T-helper 2 cell treated with Interferon-gamma antibody and Interleukin-4, amounts not matched to agents 5 μg/mL and 100 μg/mL, for 36 hours (primary cell): Measurements from ENCODE around the gene CCDC13.

Experiments
- DNase-seq: peaks from one replicate; pipeline ENCODE4 v3.0.0; 2021; ENCODE audit warnings: low spot score
- H3K27ac Mint-ChIP-seq: one replicate; pipeline ENCODE4 v1.8.0; 2021; ENCODE audit warnings: mild to moderate bottlenecking, mixed read lengths
- H3K27me3 Mint-ChIP-seq: one replicate; pipeline ENCODE4 v1.8.0; 2021; ENCODE audit warnings: low read depth, mixed read lengths
- H3K36me3 Mint-ChIP-seq: one replicate; pipeline ENCODE4 v1.8.0; 2021; ENCODE audit warnings: low read depth, mixed read lengths
- H3K4me1 Mint-ChIP-seq: one replicate; pipeline ENCODE4 v1.8.0; 2021; ENCODE audit warnings: low read depth, mixed read lengths
- H3K4me3 Mint-ChIP-seq: one replicate; pipeline ENCODE4 v1.8.0; 2022; ENCODE audit warnings: mild to moderate bottlenecking, moderate library complexity, mixed read lengths
- H3K9me3 Mint-ChIP-seq: one replicate; pipeline ENCODE4 v1.8.0; 2021; ENCODE audit warnings: mixed read lengths

CCDC13 gene

GRCh38 chr3:42780398-42780797 is 7.3 kb upstream of the CCDC13 start:
- no peak overlapping the region for H3K27ac Mint-ChIP-seq
- peaks cover 2% of the 10 kb centered on the region for H3K4me1 Mint-ChIP-seq
- H3K9me3 Mint-ChIP-seq, result no peaks in the 10 kb centered on the region
- no peaks in the 10 kb centered on the region for H3K27me3 Mint-ChIP-seq
- no peak overlapping the region for H3K4me3 Mint-ChIP-seq
- no peak for DNase-seq
- peaks cover 7% of the 10 kb centered on the region for H3K36me3 Mint-ChIP-seq

- peaks cover 3% of the 10 kb centered on the region for H3K36me3 Mint-ChIP-seq
- H3K4me1 Mint-ChIP-seq, result peaks cover 2% of the 10 kb centered on the region
- no peaks in the 10 kb centered on the region for H3K27me3 Mint-ChIP-seq
- no peak overlapping the region for H3K27ac Mint-ChIP-seq
- no peak for DNase-seq
- no peak overlapping the region for H3K4me3 Mint-ChIP-seq
- no peaks in the 10 kb centered on the region for H3K9me3 Mint-ChIP-seq
These were observed 5.6 kb upstream of the CCDC13 start for GRCh38 chr3:42778644-42779043.

DNA sequence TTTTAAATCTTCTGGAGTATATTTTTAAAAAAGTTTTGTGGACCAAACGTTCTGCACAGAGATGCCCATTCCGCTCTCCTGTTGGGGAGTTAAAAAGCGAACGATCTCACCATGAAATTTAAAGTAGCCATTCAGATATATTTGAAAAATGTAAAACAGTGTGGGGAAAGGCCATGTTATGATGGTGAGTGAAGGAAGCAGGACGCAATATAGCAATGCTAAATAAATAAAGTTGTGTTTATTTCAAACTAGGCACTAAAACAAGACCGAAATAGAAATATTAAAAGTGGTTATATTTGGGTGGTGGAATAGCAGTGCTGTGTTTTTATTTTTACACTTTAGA is 327 bp upstream of the CCDC13 start:
- no peak for DNase-seq
- Mint-ChIP-seq H3K27ac (peak overlapping the region; percentile 81), H3K4me1 (peaks cover 9% of the 10 kb centered on the region), H3K27me3 (peaks cover 12% of the 10 kb centered on the region), H3K9me3 (no peaks in the 10 kb centered on the region), H3K4me3 (peak overlapping the region; percentile 91), H3K36me3 (peaks cover 4% of the 10 kb centered on the region)

GRCh38 chr3:42771271-42771670 is 1.8 kb downstream of the CCDC13 start:
- peaks cover 4% of the 10 kb centered on the region for H3K36me3 Mint-ChIP-seq
- no peak overlapping the region for H3K27ac Mint-ChIP-seq
- H3K4me3 Mint-ChIP-seq, result no peak overlapping the region
- H3K9me3 Mint-ChIP-seq, result no peaks in the 10 kb centered on the region
- peaks cover 9% of the 10 kb centered on the region for H3K4me1 Mint-ChIP-seq
- peaks cover 20% of the 10 kb centered on the region for H3K27me3 Mint-ChIP-seq
- no peak for DNase-seq

- Mint-ChIP-seq H3K36me3 (peaks cover 4% of the 10 kb centered on the region), H3K4me3 (no peak overlapping the region), H3K27me3 (peaks cover 27% of the 10 kb centered on the region), H3K27ac (no peak overlapping the region), H3K9me3 (no peaks in the 10 kb centered on the region), H3K4me1 (peaks cover 9% of the 10 kb centered on the region)
- DNase-seq, result no peak
These were observed 3.4 kb downstream of the CCDC13 start for GRCh38 chr3:42769477-42770131.

- Mint-ChIP-seq H3K4me1 (no peaks in the 10 kb centered on the region), H3K27me3 (peaks cover 15% of the 10 kb centered on the region), H3K27ac (no peak overlapping the region), H3K36me3 (no peaks in the 10 kb centered on the region), H3K4me3 (no peak overlapping the region), H3K9me3 (no peaks in the 10 kb centered on the region)
- no peak for DNase-seq
These were observed 8.3 kb downstream of the CCDC13 start for GRCh38 chr3:42764561-42765295.

- Mint-ChIP-seq H3K36me3 (no peaks in the 10 kb centered on the region), H3K4me3 (no peak overlapping the region), H3K4me1 (no peaks in the 10 kb centered on the region), H3K27me3 (peaks cover 17% of the 10 kb centered on the region), H3K9me3 (no peaks in the 10 kb centered on the region), H3K27ac (no peak overlapping the region)
- no peak for DNase-seq
These were observed 8.9 kb downstream of the CCDC13 start for GRCh38 chr3:42764115-42764514.

GRCh38 chr3:42763021-42763420 is 10.0 kb downstream of the CCDC13 start:
- Mint-ChIP-seq H3K4me3 (no peak overlapping the region), H3K9me3 (no peaks in the 10 kb centered on the region), H3K4me1 (no peaks in the 10 kb centered on the region), H3K27me3 (peaks cover 22% of the 10 kb centered on the region), H3K27ac (no peak overlapping the region), H3K36me3 (no peaks in the 10 kb centered on the region)
- no peak for DNase-seq

- Mint-ChIP-seq H3K27me3 (peaks cover 23% of the 10 kb centered on the region), H3K4me1 (no peaks in the 10 kb centered on the region), H3K9me3 (no peaks in the 10 kb centered on the region), H3K27ac (no peak overlapping the region), H3K4me3 (no peak overlapping the region), H3K36me3 (no peaks in the 10 kb centered on the region)
- no peak for DNase-seq
These were observed 10.9 kb downstream of the CCDC13 start for GRCh38 chr3:42762046-42762724.

- Mint-ChIP-seq H3K36me3 (no peaks in the 10 kb centered on the region), H3K27me3 (peaks cover 20% of the 10 kb centered on the region), H3K4me1 (no peaks in the 10 kb centered on the region), H3K4me3 (no peak overlapping the region), H3K9me3 (no peaks in the 10 kb centered on the region), H3K27ac (no peak overlapping the region)
- no peak for DNase-seq
These were observed 14.9 kb downstream of the CCDC13 start for GRCh38 chr3:42758126-42758525.

DNA sequence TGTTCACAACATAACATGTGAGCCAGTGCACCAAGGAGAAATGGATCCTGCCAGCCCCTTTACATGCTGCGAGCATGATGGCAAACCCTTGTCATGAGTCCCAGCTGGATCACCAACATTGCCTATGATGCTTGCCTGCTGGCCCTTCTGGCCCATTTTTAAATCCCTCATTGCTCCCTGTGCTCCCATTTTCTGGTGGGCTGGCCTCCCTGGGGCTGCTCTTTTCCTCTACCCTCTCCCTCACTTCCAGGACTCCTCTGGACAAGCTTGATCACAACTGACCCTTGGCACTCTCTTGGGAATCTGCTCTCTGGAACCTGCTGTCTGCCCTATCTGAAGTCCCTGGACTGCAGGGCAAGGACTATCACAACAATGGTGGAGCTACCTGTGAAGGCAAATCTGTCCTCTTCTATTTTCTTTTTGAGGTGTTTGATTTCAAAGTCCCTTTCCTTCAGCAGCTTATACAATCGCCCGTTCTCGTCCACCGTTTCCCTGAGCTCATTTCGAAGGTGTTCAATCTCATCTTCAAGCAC is 16.3 kb downstream of the CCDC13 start:
- H3K27ac Mint-ChIP-seq, result no peak overlapping the region
- H3K4me3 Mint-ChIP-seq, result no peak overlapping the region
- H3K36me3 Mint-ChIP-seq, result no peaks in the 10 kb centered on the region
- H3K27me3 Mint-ChIP-seq, result peaks cover 20% of the 10 kb centered on the region
- H3K4me1 Mint-ChIP-seq, result no peaks in the 10 kb centered on the region
- no peaks in the 10 kb centered on the region for H3K9me3 Mint-ChIP-seq
- DNase-seq, result no peak

DNA sequence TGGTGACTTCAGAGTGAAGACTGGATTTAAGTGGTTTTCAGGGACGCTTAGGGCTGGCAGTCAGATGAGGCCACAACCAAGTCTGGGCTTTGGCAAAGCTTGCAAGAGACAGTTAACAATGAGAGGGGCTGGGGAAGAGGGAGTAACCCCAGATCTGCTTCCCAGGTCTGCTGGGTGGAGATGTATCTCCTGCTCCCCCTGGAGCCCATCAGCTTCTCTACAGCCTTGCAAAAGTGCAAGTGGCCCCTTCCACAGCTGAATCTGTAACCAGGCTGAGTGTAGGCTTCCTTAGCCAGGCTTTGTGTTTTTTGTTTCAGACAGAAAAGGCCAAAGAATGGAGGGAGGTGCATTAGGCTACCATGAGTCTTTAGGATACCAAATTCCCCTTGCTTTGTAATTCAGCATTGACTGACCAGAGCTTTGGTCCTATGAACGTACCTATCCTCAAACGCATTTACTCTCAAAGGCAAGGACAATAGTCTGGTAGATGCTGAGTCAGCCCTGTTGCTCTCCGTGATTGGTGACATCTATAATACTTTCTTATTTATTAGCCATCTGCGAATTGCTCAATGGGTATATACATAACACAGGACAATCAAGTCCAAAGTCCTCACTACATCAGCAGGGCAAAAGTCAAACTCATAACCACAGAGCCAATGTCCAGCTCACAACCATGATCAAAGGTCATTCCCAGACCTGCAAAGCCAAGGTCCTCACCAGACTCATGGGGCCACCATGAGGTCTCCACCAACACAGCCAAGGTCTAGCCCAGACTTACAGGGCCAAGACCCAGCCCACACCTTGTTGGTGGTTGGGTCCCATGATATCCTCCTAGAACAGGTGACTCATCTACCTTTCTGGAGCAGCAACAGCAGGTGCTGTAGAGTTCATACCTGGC is 17.1 kb downstream of the CCDC13 start:
- DNase-seq, result no peak
- Mint-ChIP-seq H3K27ac (no peak overlapping the region), H3K27me3 (peaks cover 20% of the 10 kb centered on the region), H3K4me1 (no peaks in the 10 kb centered on the region), H3K36me3 (no peaks in the 10 kb centered on the region), H3K4me3 (no peak overlapping the region), H3K9me3 (no peaks in the 10 kb centered on the region)

DNA sequence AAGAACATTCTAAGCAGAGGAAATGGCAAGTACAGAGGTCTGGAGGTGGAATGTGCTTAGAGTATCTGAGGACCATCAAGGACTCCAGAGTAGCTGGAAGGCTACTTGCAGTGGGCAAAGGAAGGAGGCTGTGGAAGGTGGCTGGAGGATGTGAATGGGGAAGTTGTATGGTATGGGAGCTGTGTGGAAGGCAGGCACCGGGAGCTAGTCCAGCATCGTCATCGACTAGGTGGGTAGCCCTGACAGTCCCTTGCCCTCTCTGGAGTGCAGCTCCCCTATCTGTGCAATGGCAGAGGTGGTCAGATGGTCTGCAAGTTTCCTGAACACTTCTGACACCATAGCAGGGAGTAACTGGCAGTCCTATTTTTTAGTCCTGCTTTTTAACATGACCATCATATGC is 19.3 kb downstream of the CCDC13 start:
- H3K36me3 Mint-ChIP-seq, result no peaks in the 10 kb centered on the region
- H3K27ac Mint-ChIP-seq, result no peak overlapping the region
- peaks cover 17% of the 10 kb centered on the region for H3K27me3 Mint-ChIP-seq
- peaks cover 3% of the 10 kb centered on the region for H3K4me1 Mint-ChIP-seq
- no peaks in the 10 kb centered on the region for H3K9me3 Mint-ChIP-seq
- no peak overlapping the region for H3K4me3 Mint-ChIP-seq
- no peak for DNase-seq
